WTC11 (cell line): ENCODE results near the gene GRIA4.

Source experiments
- E2F4 ChIP-seq: sonication (generic); formaldehyde crosslinking; IDR thresholded peaks from 2 replicates; pipeline ENCODE4 v1.8.1; 2022; ENCODE audit warnings: low read depth, mild to moderate bottlenecking, moderate library complexity, missing genetic modification reagents, borderline replicate concordance
- TF ChIP-seq, protein P1 (sequence below): fragments of 200-600 bp; IDR thresholded peaks from 2 replicates; pipeline ENCODE4 v1.8.0; 2022; ENCODE audit warnings: antibody characterized with exemption

DNA sequence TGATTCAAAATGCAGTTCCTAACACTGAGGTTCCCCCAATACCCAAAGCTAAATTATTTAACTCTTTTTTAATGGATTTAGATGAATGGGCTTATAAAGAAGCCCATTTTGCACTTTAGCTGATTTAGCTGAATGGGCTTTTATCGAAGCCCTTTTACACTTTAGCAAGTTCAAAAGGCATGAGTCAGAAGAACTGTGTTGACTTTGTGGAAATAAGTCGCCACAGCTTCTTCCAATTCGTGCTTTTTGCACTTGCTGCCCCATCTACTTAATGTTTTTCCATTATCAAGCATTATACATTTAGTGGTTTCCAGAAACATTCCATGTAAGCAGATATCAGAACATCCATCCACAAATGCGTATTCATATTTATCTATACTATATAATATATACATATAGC lies 20.5 kb upstream of the GRIA4 start:
- TF ChIP-seq E2F4 (CRISPR knock-in tag) = no peak
- TF ChIP-seq, protein P1, sequence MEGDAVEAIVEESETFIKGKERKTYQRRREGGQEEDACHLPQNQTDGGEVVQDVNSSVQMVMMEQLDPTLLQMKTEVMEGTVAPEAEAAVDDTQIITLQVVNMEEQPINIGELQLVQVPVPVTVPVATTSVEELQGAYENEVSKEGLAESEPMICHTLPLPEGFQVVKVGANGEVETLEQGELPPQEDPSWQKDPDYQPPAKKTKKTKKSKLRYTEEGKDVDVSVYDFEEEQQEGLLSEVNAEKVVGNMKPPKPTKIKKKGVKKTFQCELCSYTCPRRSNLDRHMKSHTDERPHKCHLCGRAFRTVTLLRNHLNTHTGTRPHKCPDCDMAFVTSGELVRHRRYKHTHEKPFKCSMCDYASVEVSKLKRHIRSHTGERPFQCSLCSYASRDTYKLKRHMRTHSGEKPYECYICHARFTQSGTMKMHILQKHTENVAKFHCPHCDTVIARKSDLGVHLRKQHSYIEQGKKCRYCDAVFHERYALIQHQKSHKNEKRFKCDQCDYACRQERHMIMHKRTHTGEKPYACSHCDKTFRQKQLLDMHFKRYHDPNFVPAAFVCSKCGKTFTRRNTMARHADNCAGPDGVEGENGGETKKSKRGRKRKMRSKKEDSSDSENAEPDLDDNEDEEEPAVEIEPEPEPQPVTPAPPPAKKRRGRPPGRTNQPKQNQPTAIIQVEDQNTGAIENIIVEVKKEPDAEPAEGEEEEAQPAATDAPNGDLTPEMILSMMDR = no peak
